A549 (cell line): ENCODE measurements around the gene AUTS2. TPM values are rescaled to one million over a fixed set of nuclear protein-coding genes. Genes with fewer than 3 reads are reported as not detected.

Source experiments
- ATAC-seq, 2 experiments: fragments of 200-7000 bp in 1 of 2; fragments of >200 bp in 1 of 2; cut with Nextera tagmentation in 1 of 2; cut with Tn5 transposase in 1 of 2; 3 replicates each; pipeline versions ENCODE4 v1.8.0 to v1.9.1; 2018 to 2020; ENCODE audit warnings: mild to moderate bottlenecking in 1 of 2, moderate library complexity in 1 of 2
- CTCF ChIA-PET: fragments of 300-600 bp; sonication (Branson Sonifier 250); formaldehyde crosslinking; extraction: SDS; loops from one replicate; lab custom pipeline; 2021; ENCODE audit warnings: antibody characterized with exemption, inconsistent platforms; lab: Yijun Ruan, JAX
- POLR2A ChIA-PET: fragments of 350-600 bp; formaldehyde crosslinking; extraction: SDS; loops from one replicate; lab custom pipeline; 2021; ENCODE audit warnings: antibody characterized with exemption, inconsistent platforms; lab: Yijun Ruan, JAX
- DNase-seq, 2 experiments: peaks; one replicate each; pipeline versions ENCODE4 v3.0.0 to v3.0.0-alpha.2; 2011 to 2016; ENCODE audit warnings: low read depth in 1 of 2, low spot score in 1 of 2
- FAIRE-seq: peaks from 2 replicates; lab custom pipeline; 2011; peaks lifted over from hg19 to GRCh38; lab: Jason Lieb, UNC
- H3K27ac ChIP-seq, 2 experiments: fragments of >200 bp; sonication (Bioruptor Twin); formaldehyde crosslinking; 3 replicates each; pipeline ENCODE4 v1.5.1; 2016 to 2017
- H3K4me1 ChIP-seq: fragments of >200 bp; sonication (Bioruptor Twin); formaldehyde crosslinking; 3 replicates; pipeline ENCODE4 v1.6.1; 2016
- H3K4me2 ChIP-seq: fragments of >200 bp; sonication (Bioruptor Twin); formaldehyde crosslinking; 3 replicates; pipeline ENCODE4 v1.6.1; 2016
- H3K4me3 ChIP-seq: fragments of >200 bp; sonication (Bioruptor Twin); formaldehyde crosslinking; 3 replicates; pipeline ENCODE4 v1.5.1; 2016
- H3K9me3 ChIP-seq: fragments of >200 bp; sonication (Bioruptor Twin); formaldehyde crosslinking; 3 replicates; pipeline ENCODE4 v1.6.1; 2016
- BHLHE40 ChIP-seq: IDR thresholded peaks from 2 replicates; pipeline ENCODE4 v1.6.1; 2012; ENCODE audit warnings: low read depth, low read length, inconsistent platforms
- CHD2 ChIP-seq: fragments of 150-350 bp; IDR thresholded peaks from 2 replicates; pipeline ENCODE4 v1.6.1; 2014; ENCODE audit warnings: low read length; ENCODE audit not compliant: partially characterized antibody
- CHD4 ChIP-seq: fragments of 200-600 bp; sonication (generic); IDR thresholded peaks from 2 replicates; pipeline ENCODE4 v1.6.1; 2016; ENCODE audit warnings: antibody characterized with exemption, mild to moderate bottlenecking, borderline replicate concordance
- EHF ChIP-seq: fragments of 250-450 bp; sonication (Bioruptor Pico); IDR thresholded peaks from 2 replicates; pipeline ENCODE4 v1.5.0; 2020; ENCODE audit warnings: mild to moderate bottlenecking
- EHMT2 ChIP-seq: fragments of 200-600 bp; sonication (generic); IDR thresholded peaks from 2 replicates; pipeline ENCODE4 v1.6.1; 2016; ENCODE audit warnings: antibody characterized with exemption, low read depth, mild to moderate bottlenecking, moderate library complexity
- FOSL2 ChIP-seq, 2 experiments: fragments of 450-650 bp in 1 of 2; fragments of >200 bp in 1 of 2; sonication (Bioruptor Twin) in 1 of 2; formaldehyde crosslinking; IDR thresholded peaks; 2 replicates each; pipeline versions ENCODE4 v1.5.0 to v1.6.1; 2016 to 2020; ENCODE audit warnings: mild to moderate bottlenecking in 1 of 2, moderate library complexity in 1 of 2
- HES2 ChIP-seq: fragments of >200 bp; sonication (Bioruptor Twin); formaldehyde crosslinking; IDR thresholded peaks from 2 replicates; pipeline ENCODE4 v1.6.1; 2016
- KDM5A ChIP-seq: fragments of 200-600 bp; sonication (generic); IDR thresholded peaks from 2 replicates; pipeline ENCODE4 v1.6.1; 2016; ENCODE audit warnings: antibody characterized with exemption, mild to moderate bottlenecking
- MAFK ChIP-seq: fragments of 450-650 bp; IDR thresholded peaks from 2 replicates; pipeline ENCODE4 v1.6.1; 2014; ENCODE audit not compliant: partially characterized antibody
- NPAS2 ChIP-seq: fragments of 250-450 bp; sonication (Bioruptor Pico); IDR thresholded peaks from 2 replicates; pipeline ENCODE4 v1.8.0; 2022; ENCODE audit warnings: mild to moderate bottlenecking, moderate library complexity, borderline replicate concordance
- NR3C1 ChIP-seq: fragments of >200 bp; sonication (Bioruptor Twin); formaldehyde crosslinking; IDR thresholded peaks from 3 replicates; pipeline ENCODE4 v1.6.1; 2017
- PHF8 ChIP-seq: fragments of 200-600 bp; sonication (generic); IDR thresholded peaks from 2 replicates; pipeline ENCODE4 v1.6.1; 2016; ENCODE audit warnings: low read depth, mild to moderate bottlenecking, antibody characterized with exemption, moderate library complexity, borderline replicate concordance
- POLR2AphosphoS2 ChIP-seq: conservative IDR thresholded peaks from 2 replicates; pipeline ENCODE4 v1.6.1; 2012; ENCODE audit warnings: low read length, improper control_type of control experiment, inconsistent platforms
- RCOR1 ChIP-seq: fragments of 150-350 bp; IDR thresholded peaks from 2 replicates; pipeline ENCODE4 v1.6.1; 2014; ENCODE audit warnings: antibody characterized with exemption, low read length, low read depth
- RNF2 ChIP-seq: fragments of 200-600 bp; sonication (generic); IDR thresholded peaks from 2 replicates; pipeline ENCODE4 v1.6.1; 2016; ENCODE audit warnings: low read depth, mild to moderate bottlenecking, antibody characterized with exemption, moderate library complexity, borderline replicate concordance
- SREBF2 ChIP-seq: fragments of 450-650 bp; IDR thresholded peaks from 2 replicates; pipeline ENCODE4 v1.6.1; 2014; ENCODE audit warnings: mild to moderate bottlenecking, moderate library complexity
- TFCP2L1 ChIP-seq: fragments of 250-450 bp; sonication (Bioruptor Pico); IDR thresholded peaks from 2 replicates; pipeline ENCODE4 v1.5.0; 2021; ENCODE audit warnings: mild to moderate bottlenecking
- WGBS: methylation state at CpG from one replicate; pipeline ENCODE4 v1.1.6; 2017; ENCODE audit errors: missing lambda C conversion rate; 5-methylcytosine and 5-hydroxymethylcytosine counted together
- polyA plus RNA-seq, 4 experiments: library from polyadenylated mRNA; depleted of rRNA in 3 of 4; stranded (reverse); fragments of >200 nt; fragmentation: RNase III in 1 of 4; extraction: RNeasy Plus Mini Kit Qiagen cat#74134 plus additional on column Dnase treatment in 1 of 4; gene quantifications; 2 replicates in 3 of 4; 3 replicates in 1 of 4; pipeline ENCODE4 v1.2.3, GENCODE V29; 2011 to 2017
- TF ChIP-seq, protein P1 (sequence below): IDR thresholded peaks from 2 replicates; pipeline ENCODE4 v1.6.1; 2012
- TF ChIP-seq, protein P2 (sequence below): fragments of 250-450 bp; sonication (Bioruptor Pico); IDR thresholded peaks from 2 replicates; pipeline ENCODE4 v1.5.0; 2021; ENCODE audit warnings: mild to moderate bottlenecking, moderate library complexity, borderline replicate concordance
- TF ChIP-seq, protein P3 (sequence below): fragments of >200 bp; sonication (Bioruptor Twin); formaldehyde crosslinking; IDR thresholded peaks from 3 replicates; pipeline ENCODE4 v1.6.1; 2016

Gene AUTS2
- polyA plus RNA-seq, 2 of the 4 experiments (the other 2 are of a cell fraction): 1.6 to 3.6 TPM

GRCh38 chr7:70400829-70401380 is 802.6 kb downstream of the AUTS2 start (continued):
- no peak for TF ChIP-seq KDM5A
- no peak for TF ChIP-seq TFCP2L1 (CRISPR knock-in tag)
- TF ChIP-seq FOSL2 (IDR thresholded peaks at IDR 0.05): no peak
- no peak for TF ChIP-seq FOSL2 (CRISPR knock-in tag; IDR thresholded peaks at IDR 0.05)
- no peak for TF ChIP-seq PHF8
- TF ChIP-seq POLR2AphosphoS2: no peak
- TF ChIP-seq SREBF2: no peak
- TF ChIP-seq, all 56 proteins: peak for 0

DNA sequence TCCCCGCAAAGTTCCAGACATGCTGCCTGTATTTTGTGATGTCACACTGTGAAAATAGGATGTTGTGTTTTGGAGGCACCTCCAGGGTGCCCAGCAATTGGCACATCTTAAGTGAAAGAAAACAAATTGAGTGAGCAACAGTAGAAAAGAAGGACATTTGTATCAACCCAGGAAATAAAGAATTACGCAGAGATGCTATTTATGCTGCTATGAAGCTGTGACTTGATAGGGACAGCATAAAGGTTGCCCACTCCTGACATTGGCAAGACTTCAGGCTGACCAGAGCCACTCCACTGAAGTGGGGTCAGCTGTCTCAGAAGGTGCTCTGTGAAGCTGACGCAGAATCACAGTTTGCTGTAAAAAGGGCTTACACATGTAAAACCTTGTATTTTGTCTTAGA is 803.8 kb downstream of the AUTS2 start:
- no peak for FAIRE-seq
- ChIA-PET CTCF (no interaction called here), POLR2A (no interaction called here)
- DNase-seq: no peak
- ATAC-seq: no peak
- peaks cover 3% of the 10 kb centered on the region; the same call in 1 of the 3 replicates for H3K9me3 ChIP-seq
- no peak overlapping the region for H3K4me3 ChIP-seq
- 43% methylated on average over 3 of the region's 3 CpGs for WGBS
- H3K4me1 ChIP-seq: no peaks in the 10 kb centered on the region
- no peak overlapping the region for H3K27ac ChIP-seq
- H3K4me2 ChIP-seq: no peak overlapping the region
- TF ChIP-seq PHF8: no peak
- TF ChIP-seq POLR2AphosphoS2: no peak
- no peak for TF ChIP-seq HES2
- no peak for TF ChIP-seq CHD2
- TF ChIP-seq, protein P1, sequence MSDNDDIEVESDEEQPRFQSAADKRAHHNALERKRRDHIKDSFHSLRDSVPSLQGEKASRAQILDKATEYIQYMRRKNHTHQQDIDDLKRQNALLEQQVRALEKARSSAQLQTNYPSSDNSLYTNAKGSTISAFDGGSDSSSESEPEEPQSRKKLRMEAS: no peak
- TF ChIP-seq NR3C1: no peak
- TF ChIP-seq, protein P2, sequence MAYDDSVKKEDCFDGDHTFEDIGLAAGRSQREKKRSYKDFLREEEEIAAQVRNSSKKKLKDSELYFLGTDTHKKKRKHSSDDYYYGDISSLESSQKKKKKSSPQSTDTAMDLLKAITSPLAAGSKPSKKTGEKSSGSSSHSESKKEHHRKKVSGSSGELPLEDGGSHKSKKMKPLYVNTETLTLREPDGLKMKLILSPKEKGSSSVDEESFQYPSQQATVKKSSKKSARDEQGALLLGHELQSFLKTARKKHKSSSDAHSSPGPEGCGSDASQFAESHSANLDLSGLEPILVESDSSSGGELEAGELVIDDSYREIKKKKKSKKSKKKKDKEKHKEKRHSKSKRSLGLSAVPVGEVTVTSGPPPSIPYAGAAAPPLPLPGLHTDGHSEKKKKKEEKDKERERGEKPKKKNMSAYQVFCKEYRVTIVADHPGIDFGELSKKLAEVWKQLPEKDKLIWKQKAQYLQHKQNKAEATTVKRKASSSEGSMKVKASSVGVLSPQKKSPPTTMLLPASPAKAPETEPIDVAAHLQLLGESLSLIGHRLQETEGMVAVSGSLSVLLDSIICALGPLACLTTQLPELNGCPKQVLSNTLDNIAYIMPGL (CRISPR knock-in tag): no peak
- no peak for TF ChIP-seq BHLHE40
- TF ChIP-seq EHMT2: no peak

- no peak for FAIRE-seq
- WGBS: 40% methylated on average over 5 of the region's 5 CpGs
- CTCF ChIA-PET: no interaction called here
- TF ChIP-seq MAFK: no peak
- TF ChIP-seq NPAS2 (CRISPR knock-in tag): no peak
- TF ChIP-seq EHF: no peak
- no peak for TF ChIP-seq RCOR1
- TF ChIP-seq RNF2: no peak
- no peak for TF ChIP-seq CHD4
- TF ChIP-seq NR3C1: no peak
- TF ChIP-seq EHMT2: no peak
- TF ChIP-seq SREBF2: no peak
- TF ChIP-seq TFCP2L1 (CRISPR knock-in tag): no peak
- TF ChIP-seq, protein P3, sequence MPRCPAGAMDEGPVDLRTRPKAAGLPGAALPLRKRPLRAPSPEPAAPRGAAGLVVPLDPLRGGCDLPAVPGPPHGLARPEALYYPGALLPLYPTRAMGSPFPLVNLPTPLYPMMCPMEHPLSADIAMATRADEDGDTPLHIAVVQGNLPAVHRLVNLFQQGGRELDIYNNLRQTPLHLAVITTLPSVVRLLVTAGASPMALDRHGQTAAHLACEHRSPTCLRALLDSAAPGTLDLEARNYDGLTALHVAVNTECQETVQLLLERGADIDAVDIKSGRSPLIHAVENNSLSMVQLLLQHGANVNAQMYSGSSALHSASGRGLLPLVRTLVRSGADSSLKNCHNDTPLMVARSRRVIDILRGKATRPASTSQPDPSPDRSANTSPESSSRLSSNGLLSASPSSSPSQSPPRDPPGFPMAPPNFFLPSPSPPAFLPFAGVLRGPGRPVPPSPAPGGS: no peak
- TF ChIP-seq, all 56 proteins: peak for 0
- Histone ChIP-seq H3K4me3 (no peak overlapping the region), H3K9me3 (no peaks in the 10 kb centered on the region; the same call in 2 of the 3 replicates), H3K27ac (no peak overlapping the region), H3K4me1 (no peaks in the 10 kb centered on the region), H3K4me2 (no peak overlapping the region)
- DNase-seq: no peak
- no peak for ATAC-seq
- POLR2A ChIA-PET: no interaction called here
Measured at GRCh38 chr7:70405241-70405640, 807.0 kb downstream of the AUTS2 start.
